ENCODE data around the gene INSIG1. TPM values are rescaled to one million over a fixed set of nuclear protein-coding genes. Genes with fewer than 3 reads are reported as not detected.

Gene INSIG1
- total RNA-seq, 1 experiment from 2014 or later, result 32.3 TPM

DNA sequence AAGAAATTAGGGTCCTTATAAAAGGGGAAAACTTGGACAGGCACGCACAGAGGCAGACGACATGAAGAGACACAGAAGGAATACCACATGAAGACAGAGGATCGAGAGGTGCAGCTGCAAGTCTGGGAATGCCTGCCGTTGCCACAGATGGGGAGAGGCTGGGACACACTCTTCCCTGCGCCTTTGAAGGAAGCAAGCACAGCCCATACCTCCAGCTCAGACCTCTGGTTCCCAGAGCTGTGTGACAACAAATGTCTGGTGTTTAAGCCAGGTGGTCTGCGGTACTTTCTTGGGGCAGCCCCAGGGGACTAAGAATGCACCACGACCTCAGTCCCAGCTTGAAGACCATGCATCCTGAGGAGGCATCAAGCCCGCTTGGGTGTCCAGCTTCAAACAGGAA is 18.3 kb downstream of the INSIG1 start (continued):
- TF ChIP-seq PREB (CRISPR knock-in tag; IDR thresholded peaks at IDR 0.05; ENCODE audit: borderline replicate concordance) (no peak), ETV6 (CRISPR knock-in tag; IDR thresholded peaks at IDR 0.05) (no peak), SP1 (CRISPR knock-in tag; conservative IDR thresholded peaks at IDR 0.05) (no peak), MXD4 (CRISPR knock-in tag; IDR thresholded peaks at IDR 0.05; ENCODE audit: borderline replicate concordance) (no peak), ATF1 (CRISPR knock-in tag; IDR thresholded peaks at IDR 0.05) (no peak), RORB (CRISPR knock-in tag; IDR thresholded peaks at IDR 0.05) (no peak), ATF2 (CRISPR knock-in tag; IDR thresholded peaks at IDR 0.05; ENCODE audit: borderline replicate concordance, low read depth) (no peak)

- CTCF ChIA-PET, result interaction anchor here (0.7 kb wide), 1 partner anchor 28 kb away, joined by 3 read pairs; no protein-coding TSS in a partner anchor
- POLR2A ChIA-PET, result no interaction called here
- H3K36me3 Mint-ChIP-seq, result no peaks in the 10 kb centered on the region
- H3K4me3 Mint-ChIP-seq, result no peak overlapping the region
- H3K9me3 Mint-ChIP-seq, result no peaks in the 10 kb centered on the region
- no peak for DNase-seq (ENCODE audit: low spot score)
- no peaks in the 10 kb centered on the region for H3K27me3 Mint-ChIP-seq (ENCODE audit: low read depth)
- TF ChIP-seq FOXK1 (CRISPR knock-in tag; IDR thresholded peaks at IDR 0.05) (no peak), ZNF396 (CRISPR knock-in tag; IDR thresholded peaks at IDR 0.05; ENCODE audit: borderline replicate concordance) (no peak), CREM (CRISPR knock-in tag; IDR thresholded peaks at IDR 0.05) (no peak), ETV6 (CRISPR knock-in tag; IDR thresholded peaks at IDR 0.05) (no peak), HMGA2 (CRISPR knock-in tag; IDR thresholded peaks at IDR 0.05) (no peak), SOX15 (CRISPR knock-in tag; IDR thresholded peaks at IDR 0.05) (no peak)
- TF ChIP-seq, protein P1, sequence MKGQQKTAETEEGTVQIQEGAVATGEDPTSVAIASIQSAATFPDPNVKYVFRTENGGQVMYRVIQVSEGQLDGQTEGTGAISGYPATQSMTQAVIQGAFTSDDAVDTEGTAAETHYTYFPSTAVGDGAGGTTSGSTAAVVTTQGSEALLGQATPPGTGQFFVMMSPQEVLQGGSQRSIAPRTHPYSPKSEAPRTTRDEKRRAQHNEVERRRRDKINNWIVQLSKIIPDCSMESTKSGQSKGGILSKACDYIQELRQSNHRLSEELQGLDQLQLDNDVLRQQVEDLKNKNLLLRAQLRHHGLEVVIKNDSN (CRISPR knock-in tag; IDR thresholded peaks at IDR 0.05), result no peak
- H3K4me1 Mint-ChIP-seq, result no peaks in the 10 kb centered on the region
- no peak for ATAC-seq
- no peak overlapping the region for H3K27ac Mint-ChIP-seq
These were observed 18.9 kb downstream of the INSIG1 start for GRCh38 chr7:155316427-155317113.

- no peak overlapping the region for H3K27ac Mint-ChIP-seq
- no peaks in the 10 kb centered on the region for H3K4me1 Mint-ChIP-seq
- CTCF ChIA-PET, result interaction anchor here (0.7 kb wide), 1 partner anchor 28 kb away, joined by 3 read pairs; no protein-coding TSS in a partner anchor
- no peaks in the 10 kb centered on the region for H3K36me3 Mint-ChIP-seq
- H3K9me3 Mint-ChIP-seq, result no peaks in the 10 kb centered on the region
- POLR2A ChIA-PET, result no interaction called here
- DNase-seq (ENCODE audit: low spot score) (no peak), ATAC-seq (no peak)
- no peak overlapping the region for H3K4me3 Mint-ChIP-seq
- no peaks in the 10 kb centered on the region for H3K27me3 Mint-ChIP-seq (ENCODE audit: low read depth)
- no peak for TF ChIP-seq ELF4 (CRISPR knock-in tag; IDR thresholded peaks at IDR 0.05; ENCODE audit: low read depth)
These were observed 19.4 kb downstream of the INSIG1 start for GRCh38 chr7:155317114-155317434.

DNA sequence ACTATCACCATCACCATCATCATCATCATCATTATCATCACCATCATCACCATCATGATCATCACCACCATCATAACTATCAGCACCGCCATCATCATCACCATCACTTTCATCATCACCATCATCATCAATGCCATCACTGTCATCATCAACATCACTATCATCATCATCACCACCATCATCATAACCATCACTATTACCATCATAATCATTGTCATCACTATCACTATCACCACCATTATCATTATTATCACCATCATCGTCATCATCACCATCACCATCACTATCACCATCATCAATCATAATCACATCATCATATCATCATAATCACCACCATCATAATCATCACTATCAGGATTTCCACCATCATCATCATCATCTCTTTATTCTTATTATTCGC is 20.6 kb downstream of the INSIG1 start:
- Mint-ChIP-seq H3K4me1 (no peaks in the 10 kb centered on the region), H3K27me3 (ENCODE audit: low read depth) (no peaks in the 10 kb centered on the region), H3K27ac (no peak overlapping the region), H3K36me3 (no peaks in the 10 kb centered on the region), H3K4me3 (no peak overlapping the region), H3K9me3 (no peaks in the 10 kb centered on the region)
- CTCF ChIA-PET, result no interaction called here
- DNase-seq (ENCODE audit: low spot score) (no peak), ATAC-seq (no peak)
- POLR2A ChIA-PET, result no interaction called here
- TF ChIP-seq, protein P2, sequence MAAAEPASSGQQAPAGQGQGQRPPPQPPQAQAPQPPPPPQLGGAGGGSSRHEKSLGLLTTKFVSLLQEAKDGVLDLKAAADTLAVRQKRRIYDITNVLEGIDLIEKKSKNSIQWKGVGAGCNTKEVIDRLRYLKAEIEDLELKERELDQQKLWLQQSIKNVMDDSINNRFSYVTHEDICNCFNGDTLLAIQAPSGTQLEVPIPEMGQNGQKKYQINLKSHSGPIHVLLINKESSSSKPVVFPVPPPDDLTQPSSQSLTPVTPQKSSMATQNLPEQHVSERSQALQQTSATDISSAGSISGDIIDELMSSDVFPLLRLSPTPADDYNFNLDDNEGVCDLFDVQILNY (CRISPR knock-in tag; IDR thresholded peaks at IDR 0.05), result no peak
- TF ChIP-seq HMGXB4 (CRISPR knock-in tag; IDR thresholded peaks at IDR 0.05) (no peak), ZNF263 (CRISPR knock-in tag; IDR thresholded peaks at IDR 0.05; ENCODE audit: low read depth) (no peak), TCF7 (CRISPR knock-in tag; IDR thresholded peaks at IDR 0.05; ENCODE audit: low read depth) (no peak), GTF2I (CRISPR knock-in tag; conservative IDR thresholded peaks at IDR 0.05) (no peak), TEAD4 (CRISPR knock-in tag; IDR thresholded peaks at IDR 0.05) (no peak), ZNF232 (CRISPR knock-in tag; IDR thresholded peaks at IDR 0.05) (no peak), TP53 (CRISPR knock-in tag; IDR thresholded peaks at IDR 0.05) (no peak), CREM (CRISPR knock-in tag; IDR thresholded peaks at IDR 0.05) (no peak), NFATC4 (CRISPR knock-in tag; IDR thresholded peaks at IDR 0.05) (no peak), ATF1 (CRISPR knock-in tag; IDR thresholded peaks at IDR 0.05) (no peak)
- TF ChIP-seq, protein P3, sequence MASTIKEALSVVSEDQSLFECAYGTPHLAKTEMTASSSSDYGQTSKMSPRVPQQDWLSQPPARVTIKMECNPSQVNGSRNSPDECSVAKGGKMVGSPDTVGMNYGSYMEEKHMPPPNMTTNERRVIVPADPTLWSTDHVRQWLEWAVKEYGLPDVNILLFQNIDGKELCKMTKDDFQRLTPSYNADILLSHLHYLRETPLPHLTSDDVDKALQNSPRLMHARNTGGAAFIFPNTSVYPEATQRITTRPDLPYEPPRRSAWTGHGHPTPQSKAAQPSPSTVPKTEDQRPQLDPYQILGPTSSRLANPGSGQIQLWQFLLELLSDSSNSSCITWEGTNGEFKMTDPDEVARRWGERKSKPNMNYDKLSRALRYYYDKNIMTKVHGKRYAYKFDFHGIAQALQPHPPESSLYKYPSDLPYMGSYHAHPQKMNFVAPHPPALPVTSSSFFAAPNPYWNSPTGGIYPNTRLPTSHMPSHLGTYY (CRISPR knock-in tag; IDR thresholded peaks at IDR 0.05), result no peak
- TF ChIP-seq, protein P4, sequence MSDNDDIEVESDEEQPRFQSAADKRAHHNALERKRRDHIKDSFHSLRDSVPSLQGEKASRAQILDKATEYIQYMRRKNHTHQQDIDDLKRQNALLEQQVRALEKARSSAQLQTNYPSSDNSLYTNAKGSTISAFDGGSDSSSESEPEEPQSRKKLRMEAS (CRISPR knock-in tag; IDR thresholded peaks at IDR 0.05), result no peak

All from WTC11 (cell line).